Osteocyte (in vitro differentiated cells): ENCODE measurements around the gene AVPR2. TPM values are rescaled to one million over a fixed set of nuclear protein-coding genes. Genes with fewer than 3 reads are reported as not detected.

Experiments
- DNase-seq: peaks from one replicate; pipeline ENCODE4 v3.0.0; 2021; ENCODE audit warnings: mixed read lengths; ENCODE audit not compliant: unreplicated experiment; ENCODE audit errors: extremely low spot score
- H3K27ac Mint-ChIP-seq: one replicate; pipeline ENCODE4 v1.8.0; 2021; ENCODE audit warnings: mild to moderate bottlenecking, mixed read lengths; ENCODE audit not compliant: unreplicated experiment
- H3K27me3 Mint-ChIP-seq: one replicate; pipeline ENCODE4 v1.8.0; 2021; ENCODE audit warnings: mixed read lengths; ENCODE audit not compliant: unreplicated experiment
- H3K36me3 Mint-ChIP-seq: one replicate; pipeline ENCODE4 v1.8.0; 2021; ENCODE audit warnings: mixed read lengths; ENCODE audit not compliant: unreplicated experiment
- H3K4me1 Mint-ChIP-seq: one replicate; pipeline ENCODE4 v1.8.0; 2021; ENCODE audit warnings: mixed read lengths; ENCODE audit not compliant: unreplicated experiment
- H3K4me3 Mint-ChIP-seq: one replicate; pipeline ENCODE4 v1.8.0; 2021; ENCODE audit warnings: mild to moderate bottlenecking, moderate library complexity, mixed read lengths; ENCODE audit not compliant: unreplicated experiment
- H3K9me3 Mint-ChIP-seq: one replicate; pipeline ENCODE4 v1.8.0; 2021; ENCODE audit warnings: mixed read lengths; ENCODE audit not compliant: unreplicated experiment
- total RNA-seq: library from RNA; stranded (reverse); gene quantifications from 2 replicates; pipeline ENCODE4 v1.2.1, GENCODE V29; 2021
- TF ChIP-seq, protein P1 (sequence below): fragments of 200-600 bp; sonication (generic); IDR thresholded peaks from 2 replicates; pipeline ENCODE4 v1.5.0; 2021; ENCODE audit warnings: antibody characterized with exemption, mild to moderate bottlenecking, moderate library complexity

The AVPR2 gene
- total RNA-seq, 1 donor from 2014 or later: not detected

DNA sequence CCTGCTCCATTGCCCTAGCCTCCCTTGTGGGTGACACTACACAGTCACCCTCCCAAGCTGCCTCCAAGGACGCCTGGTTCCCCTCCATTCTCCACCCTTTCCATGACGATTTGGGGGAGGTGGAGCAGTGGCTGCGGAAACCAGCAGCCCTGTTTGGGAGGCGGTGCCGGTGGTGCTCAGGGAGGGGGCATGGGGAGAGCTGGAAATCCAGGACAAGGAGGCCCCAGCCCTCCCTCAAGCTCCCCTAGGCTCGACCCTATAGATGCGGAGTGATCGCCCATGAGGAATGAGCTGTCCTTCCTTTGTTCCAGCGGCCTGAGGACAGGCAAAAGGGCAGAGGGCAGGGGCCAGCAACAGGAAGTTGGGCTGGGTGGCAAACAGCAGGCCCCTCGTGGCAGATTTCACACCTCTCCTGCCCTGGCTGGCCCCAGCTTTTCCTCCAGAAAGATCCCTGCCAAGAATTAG, 43.6 kb downstream of the AVPR2 start:
- no peak overlapping the region for H3K27ac Mint-ChIP-seq
- no peak overlapping the region for H3K4me3 Mint-ChIP-seq
- H3K4me1 Mint-ChIP-seq: peaks cover 10% of the 10 kb centered on the region
- peaks cover 23% of the 10 kb centered on the region for H3K36me3 Mint-ChIP-seq
- H3K27me3 Mint-ChIP-seq: no peaks in the 10 kb centered on the region
- no peak for DNase-seq
- H3K9me3 Mint-ChIP-seq: no peaks in the 10 kb centered on the region
- TF ChIP-seq, protein P1, sequence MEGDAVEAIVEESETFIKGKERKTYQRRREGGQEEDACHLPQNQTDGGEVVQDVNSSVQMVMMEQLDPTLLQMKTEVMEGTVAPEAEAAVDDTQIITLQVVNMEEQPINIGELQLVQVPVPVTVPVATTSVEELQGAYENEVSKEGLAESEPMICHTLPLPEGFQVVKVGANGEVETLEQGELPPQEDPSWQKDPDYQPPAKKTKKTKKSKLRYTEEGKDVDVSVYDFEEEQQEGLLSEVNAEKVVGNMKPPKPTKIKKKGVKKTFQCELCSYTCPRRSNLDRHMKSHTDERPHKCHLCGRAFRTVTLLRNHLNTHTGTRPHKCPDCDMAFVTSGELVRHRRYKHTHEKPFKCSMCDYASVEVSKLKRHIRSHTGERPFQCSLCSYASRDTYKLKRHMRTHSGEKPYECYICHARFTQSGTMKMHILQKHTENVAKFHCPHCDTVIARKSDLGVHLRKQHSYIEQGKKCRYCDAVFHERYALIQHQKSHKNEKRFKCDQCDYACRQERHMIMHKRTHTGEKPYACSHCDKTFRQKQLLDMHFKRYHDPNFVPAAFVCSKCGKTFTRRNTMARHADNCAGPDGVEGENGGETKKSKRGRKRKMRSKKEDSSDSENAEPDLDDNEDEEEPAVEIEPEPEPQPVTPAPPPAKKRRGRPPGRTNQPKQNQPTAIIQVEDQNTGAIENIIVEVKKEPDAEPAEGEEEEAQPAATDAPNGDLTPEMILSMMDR: no peak

DNA sequence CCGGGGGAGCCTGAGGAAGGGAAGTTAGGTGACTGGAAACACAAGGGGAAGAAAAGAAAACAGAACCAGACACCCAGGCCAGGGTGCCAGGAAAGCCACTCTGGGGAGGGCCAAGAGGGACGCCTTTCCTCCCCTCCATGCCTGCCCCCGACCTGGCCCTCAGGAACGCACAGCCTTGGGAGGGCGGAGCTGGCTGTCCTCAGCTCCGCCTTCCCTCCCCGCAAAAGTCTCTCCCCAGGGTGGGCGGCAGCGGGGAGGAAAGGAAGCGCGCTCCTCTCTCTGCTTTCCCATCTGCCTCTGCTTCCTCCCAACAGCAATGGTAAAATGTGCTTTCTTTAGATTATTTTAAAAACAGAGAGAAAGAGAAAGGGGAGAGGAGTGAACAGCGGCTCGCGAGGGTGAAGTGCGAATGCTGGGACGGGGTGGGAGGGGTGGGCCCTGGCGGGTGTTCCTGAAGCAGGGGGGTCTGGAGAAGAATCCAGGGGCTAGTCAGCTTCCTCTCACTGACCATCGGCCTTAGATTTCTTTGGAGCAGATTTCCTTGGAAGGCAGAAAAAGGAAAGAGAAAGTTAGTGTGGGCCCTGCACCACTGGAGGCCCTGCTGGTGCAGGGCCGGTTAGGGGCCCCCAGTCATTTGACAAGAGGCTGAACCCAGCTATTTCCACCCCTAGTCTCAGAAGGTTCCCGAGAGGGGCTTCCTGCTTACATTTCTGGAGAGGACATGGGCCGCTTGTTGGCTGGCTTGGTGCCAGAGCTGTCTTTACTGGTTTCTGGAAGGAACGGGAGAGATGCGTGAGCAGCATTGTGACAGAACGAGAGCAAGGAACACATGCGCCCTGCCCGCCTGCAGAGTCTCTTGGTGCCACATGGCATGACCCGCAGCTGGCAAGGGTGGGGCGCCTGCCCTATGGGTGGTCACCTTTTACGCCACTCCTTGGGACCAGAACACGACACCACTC, 44.7 kb downstream of the AVPR2 start:
- Mint-ChIP-seq H3K4me1 (peaks cover 13% of the 10 kb centered on the region), H3K36me3 (peaks cover 25% of the 10 kb centered on the region), H3K4me3 (no peak overlapping the region), H3K27me3 (no peaks in the 10 kb centered on the region), H3K9me3 (no peaks in the 10 kb centered on the region), H3K27ac (no peak overlapping the region)
- DNase-seq: no peak
- TF ChIP-seq, protein P1: no peak

DNA sequence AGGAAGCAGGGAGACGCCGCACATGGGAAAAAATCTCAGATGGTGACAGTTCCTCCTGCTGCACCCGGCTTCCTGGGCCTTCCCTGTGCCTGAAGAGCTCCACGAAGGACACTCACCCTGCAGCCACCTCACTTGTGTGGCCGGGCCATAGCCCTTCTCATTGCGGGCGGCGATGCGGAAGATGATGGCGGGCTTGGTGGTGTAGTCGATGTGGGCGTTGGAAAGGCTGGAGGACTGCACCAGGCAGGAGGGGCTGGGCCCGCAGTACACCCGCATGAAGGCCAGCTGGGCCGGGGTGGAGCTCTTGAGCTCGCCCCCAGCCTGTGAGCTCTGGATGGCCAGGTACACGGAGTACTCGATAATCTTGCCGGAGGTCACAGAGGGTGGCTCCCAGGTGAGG, 45.7 kb downstream of the AVPR2 start:
- H3K4me3 Mint-ChIP-seq: no peak overlapping the region
- no peaks in the 10 kb centered on the region for H3K27me3 Mint-ChIP-seq
- no peaks in the 10 kb centered on the region for H3K9me3 Mint-ChIP-seq
- H3K36me3 Mint-ChIP-seq: peaks cover 31% of the 10 kb centered on the region
- TF ChIP-seq, protein P1: no peak
- H3K4me1 Mint-ChIP-seq: peaks cover 13% of the 10 kb centered on the region
- H3K27ac Mint-ChIP-seq: no peak overlapping the region
- DNase-seq: no peak

DNA sequence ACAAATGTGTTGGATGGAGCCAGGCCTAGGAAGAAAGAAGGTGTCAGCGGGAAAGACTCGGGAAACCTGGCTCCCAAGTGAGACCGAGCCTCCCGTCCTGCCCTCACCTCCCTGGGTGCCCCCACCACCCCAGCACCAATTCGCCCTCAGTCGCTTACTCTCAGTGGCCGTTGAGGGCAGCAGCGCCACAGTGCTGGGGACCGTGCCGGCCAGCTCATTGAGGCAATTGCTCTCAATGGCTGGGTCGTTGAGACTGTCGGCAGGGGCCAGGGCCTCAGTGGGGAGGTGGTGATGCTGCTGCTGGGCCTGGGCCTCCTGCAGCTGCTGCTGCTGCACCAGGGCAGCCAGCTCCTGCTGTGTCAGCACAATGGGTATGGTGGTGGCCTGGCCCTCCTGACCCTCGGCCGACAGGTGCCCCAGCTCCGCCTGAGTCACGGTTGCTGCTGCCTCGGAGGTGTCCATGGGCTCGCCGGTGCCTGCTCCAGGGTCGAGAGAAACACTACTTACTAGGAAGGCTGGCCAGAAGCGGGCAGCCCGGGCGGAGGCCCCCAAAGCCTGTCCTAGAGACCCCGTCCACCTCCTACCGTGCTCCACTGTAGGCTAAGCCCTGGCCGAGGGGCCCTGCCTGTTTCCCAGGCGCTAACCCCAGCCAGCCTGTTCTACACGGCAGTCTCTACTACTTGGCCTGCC, 47.4 kb downstream of the AVPR2 start:
- no peak for DNase-seq
- peaks cover 42% of the 10 kb centered on the region for H3K36me3 Mint-ChIP-seq
- H3K27me3 Mint-ChIP-seq: no peaks in the 10 kb centered on the region
- peaks cover 13% of the 10 kb centered on the region for H3K4me1 Mint-ChIP-seq
- H3K4me3 Mint-ChIP-seq: no peak overlapping the region
- TF ChIP-seq, protein P1: no peak
- H3K9me3 Mint-ChIP-seq: no peaks in the 10 kb centered on the region
- H3K27ac Mint-ChIP-seq: no peak overlapping the region
